SU-DHL-6 (cell line): ENCODE measurements around the gene RORC.

ENCODE experiments used
- H2AFZ ChIP-seq: fragments of 200-600 bp; sonication (generic); 2 replicates; pipeline ENCODE4 v1.6.1; 2014; ENCODE audit warnings: low read depth, mild to moderate bottlenecking, moderate library complexity, mixed read lengths, antibody characterized with exemption, low read length; ENCODE audit not compliant: severe bottlenecking
- H3F3A ChIP-seq: fragments of 200-600 bp; shearing (Covaris generic); 2 replicates; pipeline ENCODE4 v1.6.0; 2016; ENCODE audit warnings: antibody characterized with exemption, mild to moderate bottlenecking; ENCODE audit not compliant: insufficient read depth
- H3K27ac ChIP-seq: fragments of 200-600 bp; sonication (generic); 2 replicates; pipeline ENCODE4 v1.5.1; 2016; ENCODE audit warnings: low read depth, mild to moderate bottlenecking, low read length, moderate library complexity, mixed read lengths
- H3K27me3 ChIP-seq: fragments of 200-600 bp; sonication (generic), shearing (Covaris generic); 2 replicates; pipeline ENCODE4 v1.6.0; 2014; ENCODE audit warnings: mild to moderate bottlenecking, low read length
- H3K36me3 ChIP-seq: fragments of 200-600 bp; sonication (generic); 2 replicates; pipeline ENCODE4 v1.6.1; 2014; ENCODE audit warnings: mild to moderate bottlenecking, low read length, mixed read lengths
- H3K4me2 ChIP-seq: fragments of 300-600, 200-600 bp; shearing (Covaris generic), sonication (generic); 2 replicates; pipeline ENCODE4 v1.6.0; 2014; ENCODE audit warnings: low read length, low read depth, mild to moderate bottlenecking; ENCODE audit not compliant: poor library complexity, severe bottlenecking
- H3K4me3 ChIP-seq: fragments of 200-600 bp; sonication (generic); 2 replicates; pipeline ENCODE4 v1.5.1; 2014; ENCODE audit warnings: antibody characterized with exemption, low read length, mild to moderate bottlenecking, mixed read lengths; ENCODE audit not compliant: insufficient read depth, poor library complexity, severe bottlenecking
- H3K79me2 ChIP-seq: fragments of 200-600 bp; sonication (generic); 2 replicates; pipeline ENCODE4 v1.6.1; 2014; ENCODE audit warnings: mild to moderate bottlenecking, low read length, moderate library complexity; ENCODE audit not compliant: insufficient read depth
- H3K9ac ChIP-seq: fragments of 200-600 bp; sonication (generic); 2 replicates; pipeline ENCODE4 v1.7.0; 2014; ENCODE audit warnings: mild to moderate bottlenecking, low read length
- H3K9me2 ChIP-seq: fragments of 200-600 bp; sonication (generic); replicated peaks from 2 replicates; pipeline ENCODE4 v1.6.1; 2014; ENCODE audit warnings: low read length; ENCODE audit not compliant: insufficient read depth
- H3K9me3 ChIP-seq: fragments of 200-600 bp; sonication (generic); 2 replicates; pipeline ENCODE4 v1.6.1; 2014; ENCODE audit warnings: low read length, mixed read lengths; ENCODE audit not compliant: insufficient read depth
- H4K20me1 ChIP-seq: fragments of 200-600 bp; sonication (generic); 2 replicates; pipeline ENCODE4 v1.6.1; 2014; ENCODE audit warnings: low read depth, mild to moderate bottlenecking, antibody characterized with exemption, low read length, moderate library complexity, mixed read lengths
- CTCF ChIP-seq: fragments of 200-600 bp; sonication (generic); IDR thresholded peaks from one replicate; pipeline ENCODE4 v1.5.1; 2017; ENCODE audit warnings: antibody characterized with exemption, mild to moderate bottlenecking, low read length, moderate library complexity; ENCODE audit not compliant: insufficient read depth, poor library complexity, severe bottlenecking
- EZH2phosphoT487 ChIP-seq: fragments of 200-600 bp; sonication (generic), shearing (Covaris generic); conservative IDR thresholded peaks from 2 replicates; pipeline ENCODE4 v1.6.1; 2018; ENCODE audit warnings: mild to moderate bottlenecking, antibody characterized with exemption, low read length, moderate library complexity, mixed read lengths

Gene RORC

GRCh38 chr1:151854658-151855057 lies 23.1 kb upstream of the RORC start:
- no peaks in the 10 kb centered on the region for H4K20me1 ChIP-seq
- H3K9me3 ChIP-seq: no peaks in the 10 kb centered on the region
- no peaks in the 10 kb centered on the region for H3F3A ChIP-seq
- H3K4me3 ChIP-seq: no peak overlapping the region
- H3K27me3 ChIP-seq: no peaks in the 10 kb centered on the region
- H3K27ac ChIP-seq: no peak overlapping the region
- H2AFZ ChIP-seq: no peak overlapping the region
- TF ChIP-seq CTCF (no peak), EZH2phosphoT487 (no peak)
- H3K9ac ChIP-seq: no peak overlapping the region
- no peaks in the 10 kb centered on the region for H3K36me3 ChIP-seq
- no peaks in the 10 kb centered on the region for H3K79me2 ChIP-seq
- no peak overlapping the region for H3K4me2 ChIP-seq
- H3K9me2 ChIP-seq: no peaks in the 10 kb centered on the region

GRCh38 chr1:151853411-151853943 lies 21.9 kb upstream of the RORC start, which contains the start of gene THEM5:
Gene THEM5, minus strand, starts transcription at chr1:151853712. Its CDS starts 147 bp downstream, at chr1:151853565.
- Histone ChIP-seq H3F3A (no peaks in the 10 kb centered on the region), H3K36me3 (no peaks in the 10 kb centered on the region), H4K20me1 (no peaks in the 10 kb centered on the region), H3K9ac (no peak within 1 kb of the TSS), H3K79me2 (no peaks in the 10 kb centered on the region), H3K4me2 (no peak within 1 kb of the TSS), H3K4me3 (no peak within 1 kb of the TSS), H2AFZ (no peak within 1 kb of the TSS), H3K27me3 (no peaks in the 10 kb centered on the region), H3K9me2 (no peaks in the 10 kb centered on the region), H3K27ac (no peak within 1 kb of the TSS), H3K9me3 (no peaks in the 10 kb centered on the region)
- no peak for TF ChIP-seq EZH2phosphoT487
- TF ChIP-seq CTCF: no peak

GRCh38 chr1:151852733-151853132 lies 21.1 kb upstream of the RORC start:
- H3K79me2 ChIP-seq: no peaks in the 10 kb centered on the region
- no peaks in the 10 kb centered on the region for H3F3A ChIP-seq
- H3K4me2 ChIP-seq: no peak overlapping the region
- H3K9ac ChIP-seq: no peak overlapping the region
- no peak for TF ChIP-seq CTCF
- no peak for TF ChIP-seq EZH2phosphoT487
- H3K27me3 ChIP-seq: no peaks in the 10 kb centered on the region
- no peaks in the 10 kb centered on the region for H3K36me3 ChIP-seq
- no peaks in the 10 kb centered on the region for H4K20me1 ChIP-seq
- H3K27ac ChIP-seq: no peak overlapping the region
- no peak overlapping the region for H3K4me3 ChIP-seq
- H3K9me3 ChIP-seq: no peaks in the 10 kb centered on the region
- H2AFZ ChIP-seq: no peak overlapping the region
- H3K9me2 ChIP-seq: no peaks in the 10 kb centered on the region
